ENCODE results near the gene DAPK3.
"Not testable (repeated sequence)": the region's sequence is repeated elsewhere in the genome, so short reads cannot be mapped to it uniquely, and the experiment has no call there.

DAPK3 gene

GRCh38 chr19:3961007-3961406 lies 9.9 kb downstream of the DAPK3 start:
- DNase-seq, result no peak

GRCh38 chr19:3959766-3960131 lies 11.2 kb downstream of the DAPK3 start:
- no peak for DNase-seq

- no peak for DNase-seq
Measured at GRCh38 chr19:3958836-3959765, 11.8 kb downstream of the DAPK3 start.

- no peak for DNase-seq
Measured at GRCh38 chr19:3955688-3956087, 15.2 kb downstream of the DAPK3 start.

- DNase-seq, result not testable (repeated sequence)
Measured at GRCh38 chr19:3955276-3955675, 15.6 kb downstream of the DAPK3 start.

GRCh38 chr19:3954107-3954506 lies 16.8 kb downstream of the DAPK3 start:
- no peak for DNase-seq

GRCh38 chr19:3952755-3953276 lies 18.1 kb downstream of the DAPK3 start:
- not testable (repeated sequence) for DNase-seq

- DNase-seq, result no peak
Measured at GRCh38 chr19:3950871-3951861, 19.7 kb downstream of the DAPK3 start.

- DNase-seq, result no peak
Measured at GRCh38 chr19:3949997-3950859, 20.7 kb downstream of the DAPK3 start.

GRCh38 chr19:3949294-3949693 lies 21.6 kb downstream of the DAPK3 start:
- no peak for DNase-seq

- DNase-seq, result not testable (repeated sequence)
Measured at GRCh38 chr19:3947316-3947933, 23.5 kb downstream of the DAPK3 start.

GRCh38 chr19:3945838-3946237 lies 25.1 kb downstream of the DAPK3 start:
- DNase-seq, result no peak

- no peak for DNase-seq
Measured at GRCh38 chr19:3944018-3944721, 26.7 kb downstream of the DAPK3 start.

GRCh38 chr19:3942790-3943409 lies 28.0 kb downstream of the DAPK3 start:
- DNase-seq, result no peak

- not testable (repeated sequence) for DNase-seq
Measured at GRCh38 chr19:3938300-3938950, 32.5 kb downstream of the DAPK3 start.

- no peak for DNase-seq
Measured at GRCh38 chr19:3936506-3937442, 34.1 kb downstream of the DAPK3 start.
